Hepatocyte (in vitro differentiated cells): Measurements from ENCODE around the gene CCDC152. TPM values are rescaled to one million over a fixed set of nuclear protein-coding genes. Genes with fewer than 3 reads are reported as not detected.
A peak's percentile ranks its signal among the peaks of the same experiment; 100 is the strongest.

ENCODE experiments used
- DNase-seq: peaks from one replicate; pipeline ENCODE4 v3.0.0-alpha.2; 2016; ENCODE audit warnings: low spot score
- H2AFZ ChIP-seq: fragments of 200-600 bp; sonication (generic); 2 replicates; pipeline ENCODE4 v1.6.0; 2016; ENCODE audit warnings: antibody characterized with exemption, mild to moderate bottlenecking
- H3K27ac ChIP-seq: fragments of 200-600 bp; sonication (generic); 2 replicates; pipeline ENCODE4 v1.5.1; 2016; ENCODE audit warnings: mild to moderate bottlenecking
- H3K27me3 ChIP-seq: fragments of 200-600 bp; sonication (generic); 2 replicates; pipeline ENCODE4 v1.6.1; 2016
- H3K36me3 ChIP-seq: fragments of 200-600 bp; sonication (generic); replicated peaks from 2 replicates; pipeline ENCODE4 v1.5.1; 2016; ENCODE audit warnings: low read depth; ENCODE audit not compliant: insufficient read depth
- H3K4me1 ChIP-seq: fragments of 200-600 bp; sonication (generic); 2 replicates; pipeline ENCODE4 v1.5.1; 2016; ENCODE audit warnings: mild to moderate bottlenecking, moderate library complexity; ENCODE audit not compliant: insufficient read depth
- H3K4me2 ChIP-seq: fragments of 200-600 bp; sonication (generic); 2 replicates; pipeline ENCODE4 v1.6.0; 2016
- H3K4me3 ChIP-seq: fragments of 200-600 bp; sonication (generic); 2 replicates; pipeline ENCODE4 v1.5.1; 2016; ENCODE audit warnings: mild to moderate bottlenecking
- H3K79me2 ChIP-seq: fragments of 200-600 bp; sonication (generic); 2 replicates; pipeline ENCODE4 v1.6.0; 2017; ENCODE audit warnings: mild to moderate bottlenecking
- H3K9me2 ChIP-seq: fragments of 200-600 bp; sonication (generic); replicated peaks from 2 replicates; pipeline ENCODE4 v1.6.0; 2017; ENCODE audit warnings: mild to moderate bottlenecking; ENCODE audit not compliant: insufficient read depth
- H3K9me3 ChIP-seq: fragments of 200-600 bp; sonication (generic); 2 replicates; pipeline ENCODE4 v1.5.1; 2016; ENCODE audit warnings: low read depth, mild to moderate bottlenecking
- H4K20me1 ChIP-seq: fragments of 200-600 bp; sonication (generic); 2 replicates; pipeline ENCODE4 v1.6.0; 2016; ENCODE audit warnings: mild to moderate bottlenecking; ENCODE audit not compliant: insufficient read depth, poor library complexity, severe bottlenecking
- EZH2 ChIP-seq: fragments of 200-600 bp; sonication (generic); IDR thresholded peaks from 2 replicates; pipeline ENCODE4 v1.6.1; 2016; ENCODE audit warnings: antibody characterized with exemption, mild to moderate bottlenecking, borderline replicate concordance
- EZH2phosphoT487 ChIP-seq: fragments of 200-600 bp; sonication (generic); IDR thresholded peaks from one replicate; pipeline ENCODE4 v1.6.1; 2018; ENCODE audit warnings: antibody characterized with exemption, mild to moderate bottlenecking, low read depth, moderate library complexity; ENCODE audit not compliant: unreplicated experiment, severe bottlenecking
- WGBS: methylation state at CpG from one replicate; pipeline ENCODE4 v1.1.6; 2016; ENCODE audit warnings: low lambda C conversion rate; ENCODE audit errors: missing lambda C conversion rate; 5-methylcytosine and 5-hydroxymethylcytosine counted together
- polyA plus RNA-seq: library from polyadenylated mRNA; unstranded; fragments of >200 nt; fragmentation: Nextera tagmentation; extraction: Ambion mirVana; gene quantifications from 2 replicates; pipeline ENCODE4 v1.2.1, GENCODE V29; 2016
- total RNA-seq: library from RNA; depleted of rRNA; stranded (reverse); fragments of >200 nt; gene quantifications from 2 replicates; pipeline ENCODE4 v1.2.3, GENCODE V29; 2014
- TF ChIP-seq, protein P1 (sequence below): fragments of 200-600 bp; sonication (generic); IDR thresholded peaks from 2 replicates; pipeline ENCODE4 v1.5.1; 2016; ENCODE audit warnings: antibody characterized with exemption, mild to moderate bottlenecking; ENCODE audit not compliant: poor library complexity

Gene CCDC152
- total and polyA plus RNA-seq, 2 experiments from 2014 or later = 2.0 to 46.1 TPM

- H3K4me2 ChIP-seq = no peak overlapping the region
- DNase-seq = no peak
- 68% methylated on average over 2 of the region's 2 CpGs for WGBS
- no peak overlapping the region for H2AFZ ChIP-seq
- H3K27me3 ChIP-seq = no peaks in the 10 kb centered on the region
- H3K9me2 ChIP-seq = no peaks in the 10 kb centered on the region
- H4K20me1 ChIP-seq = no peaks in the 10 kb centered on the region
- TF ChIP-seq EZH2phosphoT487 (no peak), EZH2 (no peak)
- TF ChIP-seq, protein P1, sequence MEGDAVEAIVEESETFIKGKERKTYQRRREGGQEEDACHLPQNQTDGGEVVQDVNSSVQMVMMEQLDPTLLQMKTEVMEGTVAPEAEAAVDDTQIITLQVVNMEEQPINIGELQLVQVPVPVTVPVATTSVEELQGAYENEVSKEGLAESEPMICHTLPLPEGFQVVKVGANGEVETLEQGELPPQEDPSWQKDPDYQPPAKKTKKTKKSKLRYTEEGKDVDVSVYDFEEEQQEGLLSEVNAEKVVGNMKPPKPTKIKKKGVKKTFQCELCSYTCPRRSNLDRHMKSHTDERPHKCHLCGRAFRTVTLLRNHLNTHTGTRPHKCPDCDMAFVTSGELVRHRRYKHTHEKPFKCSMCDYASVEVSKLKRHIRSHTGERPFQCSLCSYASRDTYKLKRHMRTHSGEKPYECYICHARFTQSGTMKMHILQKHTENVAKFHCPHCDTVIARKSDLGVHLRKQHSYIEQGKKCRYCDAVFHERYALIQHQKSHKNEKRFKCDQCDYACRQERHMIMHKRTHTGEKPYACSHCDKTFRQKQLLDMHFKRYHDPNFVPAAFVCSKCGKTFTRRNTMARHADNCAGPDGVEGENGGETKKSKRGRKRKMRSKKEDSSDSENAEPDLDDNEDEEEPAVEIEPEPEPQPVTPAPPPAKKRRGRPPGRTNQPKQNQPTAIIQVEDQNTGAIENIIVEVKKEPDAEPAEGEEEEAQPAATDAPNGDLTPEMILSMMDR = no peak
- H3K36me3 ChIP-seq = no peaks in the 10 kb centered on the region
- no peak overlapping the region for H3K4me3 ChIP-seq
- H3K4me1 ChIP-seq = peaks cover 1% of the 10 kb centered on the region
- no peaks in the 10 kb centered on the region for H3K79me2 ChIP-seq
- no peaks in the 10 kb centered on the region for H3K9me3 ChIP-seq
- no peak overlapping the region for H3K27ac ChIP-seq
Observed at GRCh38 chr5:42819745-42820144, 63.1 kb downstream of the CCDC152 start.

- H3K27me3 ChIP-seq = no peaks in the 10 kb centered on the region
- H3K9me3 ChIP-seq = no peaks in the 10 kb centered on the region
- no peak overlapping the region for H2AFZ ChIP-seq
- no peaks in the 10 kb centered on the region for H3K9me2 ChIP-seq
- H3K4me2 ChIP-seq = no peak overlapping the region
- no peak for DNase-seq
- no peaks in the 10 kb centered on the region for H3K79me2 ChIP-seq
- H4K20me1 ChIP-seq = no peaks in the 10 kb centered on the region
- H3K36me3 ChIP-seq = no peaks in the 10 kb centered on the region
- no peak overlapping the region for H3K27ac ChIP-seq
- WGBS = 91% methylated on average over 2 of the region's 2 CpGs
- TF ChIP-seq EZH2phosphoT487 (no peak), EZH2 (no peak)
- TF ChIP-seq, protein P1 = no peak
- H3K4me3 ChIP-seq = no peak overlapping the region
- H3K4me1 ChIP-seq = peaks cover 8% of the 10 kb centered on the region
Observed at GRCh38 chr5:42822548-42822947, 65.9 kb downstream of the CCDC152 start.

GRCh38 chr5:42824347-42824976, 67.8 kb downstream of the CCDC152 start:
- Histone ChIP-seq H3K27ac (peak overlapping the region; percentile 35), H4K20me1 (no peaks in the 10 kb centered on the region), H3K4me2 (peak overlapping the region; percentile 31), H3K27me3 (no peaks in the 10 kb centered on the region), H2AFZ (no peak overlapping the region), H3K36me3 (no peaks in the 10 kb centered on the region), H3K79me2 (no peaks in the 10 kb centered on the region), H3K4me3 (no peak overlapping the region), H3K9me2 (no peaks in the 10 kb centered on the region), H3K4me1 (peaks cover 14% of the 10 kb centered on the region), H3K9me3 (no peaks in the 10 kb centered on the region)
- WGBS = 72% methylated on average over 7 of the region's 7 CpGs
- no peak for DNase-seq
- TF ChIP-seq, protein P1 = no peak
- TF ChIP-seq EZH2phosphoT487 (no peak), EZH2 (no peak)
